Ureter (tissue), 1 donor: Measurements from ENCODE around the gene RAPGEF3. TPM values are rescaled to one million over a fixed set of nuclear protein-coding genes. Genes with fewer than 3 reads are reported as not detected.

ENCODE experiments used
- DNase-seq: peaks from one replicate; pipeline ENCODE4 v3.0.0-alpha.2; 2020; ENCODE audit warnings: low spot score
- total RNA-seq: library from RNA; stranded (reverse); gene quantifications from one replicate; pipeline ENCODE4 v1.2.4, GENCODE V29; 2023
- donor health status: DM: yes; HTN: yes; CAD: no.

RAPGEF3 gene
- total RNA-seq, 1 donor from 2014 or later = 83.4 TPM

DNA sequence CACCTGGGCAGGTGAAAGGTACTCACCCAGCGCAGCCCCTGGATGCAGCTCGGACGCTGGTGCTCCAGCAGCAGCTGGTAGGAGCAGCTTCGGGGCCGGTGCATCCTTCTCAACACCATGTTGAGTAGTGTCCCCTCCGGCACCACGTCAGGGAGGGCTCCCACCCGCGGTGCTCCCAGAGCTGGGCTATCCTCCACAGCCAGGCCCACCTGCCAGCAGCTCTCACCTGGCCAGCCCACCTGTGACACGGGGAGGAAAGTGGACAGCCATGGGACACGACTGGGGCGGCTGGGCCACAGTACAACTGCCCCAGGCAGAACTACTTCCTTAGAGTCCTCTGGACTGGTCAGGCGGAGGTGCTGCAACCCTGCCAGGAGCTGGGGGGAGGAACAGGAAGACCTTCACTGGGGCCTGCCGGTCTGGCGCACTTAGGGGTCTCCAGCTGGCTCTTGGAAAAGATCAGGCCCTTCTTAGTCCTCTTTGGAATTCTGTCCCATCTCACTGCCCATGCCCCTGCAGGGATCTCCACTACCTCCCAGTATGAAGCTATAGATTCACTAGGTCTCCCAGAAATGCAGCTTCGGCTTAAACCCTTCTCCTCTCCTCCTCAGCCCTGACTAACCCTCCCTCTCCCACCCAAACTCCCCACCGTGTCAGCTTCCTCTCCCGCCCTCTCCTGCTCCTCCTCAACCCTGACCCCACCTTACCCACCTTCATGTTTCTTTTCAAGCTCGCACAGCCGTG lies 668 bp downstream of the RAPGEF3 start:
- peak; percentile 50 for DNase-seq

DNA sequence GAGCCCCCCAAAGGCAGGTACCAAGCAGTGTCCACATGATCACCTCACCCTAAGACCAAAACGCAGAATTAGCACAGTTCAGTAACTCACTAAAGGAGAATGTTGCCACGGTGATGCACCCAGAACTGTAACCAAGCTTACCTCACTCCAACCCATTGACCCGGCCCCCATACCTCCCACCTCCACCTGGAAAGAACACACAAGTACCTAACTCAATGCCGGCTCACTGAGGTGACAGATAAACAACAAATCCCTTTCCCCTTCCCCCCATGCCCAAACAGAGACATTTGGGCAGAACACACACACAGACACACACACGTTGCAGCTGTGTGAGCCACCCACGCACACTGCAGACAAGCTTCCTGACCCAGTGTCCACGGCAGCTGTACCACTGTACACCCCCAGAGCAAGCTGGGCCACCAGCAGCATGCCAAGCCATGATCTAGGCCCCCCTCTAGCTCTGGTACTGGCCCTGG lies 1.3 kb downstream of the RAPGEF3 start:
- no peak for DNase-seq

DNA sequence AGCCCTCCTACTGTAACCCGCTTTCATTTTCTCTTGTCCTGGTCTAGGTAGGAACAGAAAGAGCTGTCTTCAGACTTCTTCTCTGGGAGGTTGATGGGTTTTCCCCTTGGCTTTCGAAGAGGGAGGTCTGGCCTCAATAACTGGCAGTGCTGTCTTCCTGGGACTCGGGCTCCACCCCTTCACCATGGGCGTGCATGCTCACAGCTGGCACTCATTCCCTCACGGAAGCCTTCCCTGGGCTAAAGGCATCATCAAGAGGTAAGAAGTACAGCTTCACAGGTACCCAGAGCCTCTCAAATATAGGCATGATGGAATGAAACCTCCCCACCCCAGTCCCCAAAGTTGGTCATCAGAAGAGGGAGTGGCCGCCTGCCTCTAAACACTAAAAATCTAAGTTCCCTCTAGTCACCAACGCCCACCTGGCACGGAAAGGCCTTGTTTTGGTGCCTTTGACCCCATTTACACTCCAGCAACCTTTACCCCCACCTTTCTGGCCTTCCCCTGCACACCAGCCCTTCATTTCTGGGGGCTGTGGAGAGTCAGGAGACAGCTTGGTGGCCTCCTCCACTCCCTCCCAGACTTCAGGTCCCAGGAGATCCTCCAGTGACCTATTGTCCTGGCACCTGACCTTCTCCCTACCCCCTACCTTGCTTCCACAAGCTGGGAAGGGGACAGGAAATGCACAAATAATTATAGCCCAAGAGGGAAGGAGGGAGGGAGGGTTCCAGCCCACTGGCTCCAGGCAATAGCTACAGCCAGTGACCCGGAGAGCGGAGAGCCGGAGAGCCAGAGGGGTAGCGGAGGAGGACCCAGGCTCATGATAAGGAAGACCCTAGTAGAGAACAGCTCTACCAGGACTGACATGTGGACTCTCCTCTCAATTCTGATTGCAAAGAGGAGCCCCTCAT lies 2.8 kb downstream of the RAPGEF3 start:
- no peak for DNase-seq

DNA sequence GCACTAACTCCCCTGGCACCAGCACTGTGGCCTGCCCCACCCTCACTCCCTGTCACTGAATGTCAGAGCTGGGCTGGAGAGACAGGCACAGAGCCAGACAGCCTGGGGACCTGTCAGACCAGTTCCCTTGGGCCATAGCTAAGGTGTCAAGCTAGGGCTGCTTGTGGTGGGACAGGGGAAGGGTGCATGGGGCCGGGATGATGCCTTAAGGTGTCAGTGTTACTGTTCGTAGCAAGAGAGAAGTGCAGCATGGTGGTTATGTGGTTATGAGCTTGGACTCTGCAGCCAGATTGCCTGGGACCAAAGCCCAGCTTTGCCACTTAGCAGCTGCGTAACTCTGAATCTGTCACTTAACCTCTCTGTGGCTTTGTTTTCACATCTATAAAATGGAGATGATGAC lies 3.8 kb downstream of the RAPGEF3 start:
- DNase-seq = peak; percentile 83

DNA sequence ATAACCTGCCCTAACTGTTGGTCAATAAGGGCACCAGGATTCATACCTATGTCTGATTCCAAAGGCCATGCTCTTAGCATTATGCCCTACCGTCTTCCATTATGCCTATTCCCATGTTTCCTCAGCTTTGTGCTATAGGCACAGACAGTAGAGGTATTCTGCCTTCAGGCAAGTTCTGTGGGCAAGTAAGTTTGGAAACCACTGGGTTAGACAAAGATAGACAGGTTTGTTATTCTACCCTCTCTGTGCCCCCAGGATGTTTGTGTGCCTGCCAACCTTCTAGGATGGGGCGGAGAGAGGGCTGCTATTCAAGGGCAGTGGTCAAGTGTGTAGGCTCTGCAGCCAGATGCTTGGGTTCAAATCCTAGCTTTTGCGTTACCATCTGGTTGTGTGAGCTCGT lies 4.6 kb downstream of the RAPGEF3 start:
- DNase-seq = no peak

DNA sequence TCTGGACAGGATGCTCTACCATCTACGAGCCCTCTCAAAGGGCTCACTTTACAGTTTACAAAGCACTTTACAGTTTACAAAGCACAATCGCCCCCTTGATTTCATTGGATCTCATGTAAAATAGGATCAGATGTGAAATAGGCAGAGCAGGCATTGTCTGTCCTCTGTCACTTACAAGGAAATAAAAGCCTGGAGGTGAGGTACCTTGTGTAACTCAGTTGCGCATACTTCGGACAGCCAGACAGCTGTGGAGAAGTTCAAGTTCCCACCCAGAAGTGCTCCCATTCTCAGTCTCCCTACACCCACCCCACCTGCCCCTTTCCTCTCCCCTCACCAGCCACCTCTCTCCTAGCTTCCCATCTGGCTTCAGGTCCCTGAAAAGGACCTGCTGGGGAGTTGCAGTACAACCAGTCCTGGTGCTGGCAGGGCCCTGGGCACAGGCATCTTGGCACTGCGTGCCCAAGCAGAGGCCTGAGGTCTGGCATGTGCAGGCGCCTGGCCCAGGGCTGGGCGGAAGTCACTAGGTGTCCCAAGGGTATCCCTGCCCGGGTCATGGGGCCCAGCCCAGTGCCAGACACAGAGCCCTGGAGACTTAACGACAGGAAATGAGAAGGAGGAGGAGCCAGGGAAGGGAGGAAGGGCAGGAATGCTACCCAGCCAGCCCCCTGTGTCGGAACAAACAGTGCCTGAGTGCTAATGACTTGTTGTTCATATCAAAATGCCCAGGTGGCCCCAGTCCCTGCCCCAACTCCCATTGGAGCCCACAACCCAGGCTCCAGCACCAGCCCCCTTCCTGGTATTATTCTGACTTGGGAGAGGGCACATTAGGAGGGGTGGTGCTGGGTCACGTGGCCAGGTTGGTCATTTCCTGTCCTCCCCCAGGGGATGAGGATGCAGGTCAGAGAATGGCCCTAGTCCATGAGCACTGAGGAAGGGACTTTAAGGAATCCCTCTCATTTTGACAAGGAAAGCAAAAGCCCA lies 5.4 kb downstream of the RAPGEF3 start:
- DNase-seq = peak; percentile 91

DNA sequence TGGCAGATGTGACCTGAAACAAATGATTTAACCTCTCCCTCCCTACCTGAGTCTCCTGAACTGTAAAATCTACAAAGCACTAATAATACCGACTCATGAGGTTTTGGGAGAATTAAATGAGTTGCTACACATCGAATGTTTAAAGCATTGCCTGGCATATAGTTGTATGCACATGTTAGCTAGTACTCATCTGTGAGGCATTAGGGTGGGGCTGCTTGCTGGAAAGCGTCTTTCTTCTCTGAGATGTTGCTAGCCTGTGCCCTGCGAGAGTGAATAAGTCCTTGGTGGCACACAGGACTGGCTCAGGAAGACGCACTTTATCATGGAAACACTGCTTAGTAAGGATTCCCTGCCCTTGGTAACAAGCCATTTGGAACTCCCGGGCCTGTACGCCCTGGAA lies 6.1 kb downstream of the RAPGEF3 start:
- DNase-seq = no peak

DNA sequence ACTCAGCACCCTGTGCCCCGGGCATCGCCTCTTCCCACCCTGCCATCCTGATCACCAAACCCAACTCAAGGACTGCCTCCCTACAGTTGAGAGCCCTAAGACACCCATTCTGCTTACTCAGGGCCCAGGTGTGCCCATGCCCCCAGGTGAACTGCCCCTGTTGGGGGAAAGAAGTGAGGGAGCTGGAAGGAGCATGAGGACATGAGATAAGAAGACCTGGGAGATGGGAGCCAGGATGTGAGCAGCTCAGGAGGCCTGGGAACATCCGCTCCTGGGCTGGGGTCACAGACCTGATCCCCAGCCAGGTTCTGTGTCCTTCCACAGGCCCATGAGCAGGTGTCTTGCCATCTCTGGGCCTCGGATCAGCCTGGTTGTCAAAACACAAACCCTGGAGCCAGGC lies 6.6 kb downstream of the RAPGEF3 start:
- no peak for DNase-seq

DNA sequence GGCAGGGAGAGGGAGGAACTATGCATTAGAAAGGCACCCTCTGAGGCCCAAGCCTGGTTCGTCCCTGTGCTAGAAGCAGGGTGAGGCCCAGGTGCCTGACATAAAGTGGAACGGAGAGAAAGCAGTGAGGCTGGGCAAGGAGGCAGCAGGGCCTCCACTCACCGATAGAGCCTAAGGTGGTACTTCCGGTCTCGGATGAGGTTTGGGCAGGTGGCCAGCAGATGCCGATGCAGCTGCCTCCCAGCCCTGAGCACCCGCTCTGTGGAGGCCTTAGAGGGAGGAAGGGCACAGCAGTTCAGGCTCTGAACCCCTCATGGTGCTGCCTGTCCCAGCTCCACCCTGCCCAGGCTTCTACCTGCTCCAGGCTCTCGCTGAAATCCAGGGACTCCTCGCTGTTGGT lies 7.1 kb downstream of the RAPGEF3 start:
- no peak for DNase-seq

DNA sequence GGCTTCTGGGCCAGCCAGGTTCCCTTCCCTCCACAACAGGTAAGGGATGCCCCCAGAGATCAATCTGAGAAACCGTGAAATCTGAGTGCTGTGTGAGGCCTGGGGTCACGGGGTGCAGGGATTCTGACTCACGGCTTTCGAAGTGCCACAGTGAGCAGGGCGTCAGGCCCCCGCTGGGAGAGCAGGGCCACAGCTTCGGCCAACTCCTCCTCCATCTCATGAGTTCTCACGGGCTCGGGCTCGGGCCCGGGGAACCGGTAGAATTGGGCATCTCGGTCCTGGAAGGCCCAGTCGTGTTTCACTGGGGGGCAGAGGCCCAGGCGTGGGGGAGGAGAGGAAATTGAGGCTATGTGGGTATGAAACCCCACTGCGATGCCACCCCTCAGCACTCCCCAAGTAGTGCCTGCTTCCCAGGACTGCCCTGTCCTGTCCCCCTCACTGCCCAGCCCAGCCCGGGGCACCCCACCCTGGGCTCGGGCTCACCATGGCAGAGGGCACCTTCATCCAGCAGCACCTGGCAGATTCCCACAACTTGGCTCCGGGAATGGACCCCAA lies 7.7 kb downstream of the RAPGEF3 start:
- no peak for DNase-seq

DNA sequence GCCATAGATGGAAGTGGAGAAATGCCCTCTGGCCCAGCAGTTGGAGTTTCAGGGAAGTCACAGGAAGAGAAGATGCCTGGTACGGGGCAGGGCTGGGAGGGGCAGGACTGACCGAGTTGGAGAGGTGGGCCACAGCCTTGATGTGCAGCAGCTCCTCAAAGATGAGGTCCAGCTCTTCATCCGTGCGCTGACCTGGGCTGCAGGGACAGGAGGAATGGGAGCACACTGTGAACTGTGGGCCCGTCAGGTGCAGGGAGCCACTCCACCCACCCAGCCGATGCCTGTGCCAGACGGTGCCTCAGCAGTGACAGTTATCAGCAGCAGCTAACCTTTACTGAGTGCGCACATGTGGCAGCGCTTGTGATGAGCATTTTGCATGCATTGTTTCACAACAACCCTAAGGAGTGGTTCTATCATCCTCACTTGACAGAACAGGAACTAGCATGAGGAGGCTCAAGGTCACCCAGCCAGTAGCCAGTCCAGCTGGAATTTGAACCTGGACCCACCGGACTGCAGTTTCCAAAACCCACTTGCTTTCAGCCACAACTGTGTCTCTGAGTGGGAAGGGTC lies 8.4 kb downstream of the RAPGEF3 start:
- DNase-seq = no peak

DNA sequence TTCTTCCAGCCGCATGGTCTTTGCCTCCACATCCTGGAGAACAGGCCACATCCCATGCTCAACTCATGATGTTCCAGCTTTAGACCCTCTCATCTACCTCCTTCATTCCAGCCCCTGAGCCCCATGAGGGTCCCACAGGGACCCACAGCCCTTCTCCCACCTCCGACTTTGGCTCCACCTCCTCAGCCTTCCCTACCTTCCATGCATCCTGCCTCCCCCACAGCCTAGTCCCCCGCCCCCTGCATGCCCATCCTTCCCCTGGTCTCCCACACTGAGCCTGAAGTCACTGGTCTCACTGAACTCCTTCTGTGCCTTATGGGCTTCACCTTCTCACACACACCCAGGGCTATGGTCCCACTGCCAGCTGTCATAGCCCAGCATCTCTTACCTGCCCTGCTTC lies 9.8 kb downstream of the RAPGEF3 start:
- no peak for DNase-seq

DNA sequence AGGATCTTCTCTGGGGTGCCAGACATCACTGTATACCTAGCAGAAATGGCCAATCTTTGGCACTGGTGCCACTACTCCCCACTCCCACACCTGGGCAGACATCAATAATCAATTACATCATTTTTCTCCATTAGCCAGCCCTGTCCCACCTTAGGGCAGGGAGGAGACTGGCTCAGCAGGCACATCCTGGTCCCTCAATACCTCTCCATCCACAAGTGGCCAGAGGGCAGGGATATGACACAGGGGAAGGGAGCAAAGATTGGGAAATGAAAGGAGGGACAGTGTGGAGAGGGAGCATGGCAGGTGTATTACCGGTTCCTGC lies 10.2 kb downstream of the RAPGEF3 start:
- DNase-seq = no peak

DNA sequence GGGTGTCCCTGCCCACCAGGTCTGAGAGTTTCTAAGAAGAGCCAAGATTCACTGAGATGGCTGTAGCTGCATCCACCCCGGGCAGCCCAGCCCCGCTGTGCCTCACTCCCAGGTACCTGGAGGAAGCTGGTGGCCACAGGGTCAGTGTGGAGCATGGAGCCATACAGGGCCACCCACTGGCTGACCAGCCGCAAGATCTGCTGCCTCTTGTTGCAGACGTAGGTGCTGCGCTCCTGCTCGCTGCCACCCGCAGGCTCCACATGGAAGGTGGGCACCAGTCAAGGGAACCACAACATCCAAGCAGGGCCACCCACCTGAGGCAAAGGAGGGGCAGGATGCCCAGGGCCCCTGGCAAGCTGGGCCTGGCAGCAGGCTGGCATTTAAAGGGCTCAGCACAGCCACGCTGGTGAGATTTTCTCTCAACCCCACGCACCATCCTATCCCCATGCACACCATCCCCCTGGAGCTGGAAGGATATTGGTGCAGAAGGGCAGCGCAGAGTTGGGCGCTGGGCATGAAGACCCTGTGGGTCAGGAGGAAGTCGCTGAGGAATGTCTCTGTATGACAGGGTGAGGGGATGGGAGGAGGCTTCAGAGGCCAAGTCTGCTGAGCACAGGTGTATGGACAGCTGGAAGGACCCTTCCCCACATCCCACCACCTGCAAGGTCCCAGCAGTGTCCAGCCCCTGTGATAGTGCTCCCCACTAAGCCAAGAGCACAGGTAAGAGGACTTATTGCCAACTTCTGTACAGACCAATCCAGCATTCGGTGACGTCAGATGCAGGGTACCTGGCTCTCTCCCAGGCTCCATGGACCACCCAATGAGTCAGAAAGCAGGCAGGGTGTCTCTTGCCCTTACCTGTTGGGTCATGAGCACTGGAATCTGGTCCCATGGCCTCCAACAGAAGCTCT lies 10.8 kb downstream of the RAPGEF3 start:
- no peak for DNase-seq

DNA sequence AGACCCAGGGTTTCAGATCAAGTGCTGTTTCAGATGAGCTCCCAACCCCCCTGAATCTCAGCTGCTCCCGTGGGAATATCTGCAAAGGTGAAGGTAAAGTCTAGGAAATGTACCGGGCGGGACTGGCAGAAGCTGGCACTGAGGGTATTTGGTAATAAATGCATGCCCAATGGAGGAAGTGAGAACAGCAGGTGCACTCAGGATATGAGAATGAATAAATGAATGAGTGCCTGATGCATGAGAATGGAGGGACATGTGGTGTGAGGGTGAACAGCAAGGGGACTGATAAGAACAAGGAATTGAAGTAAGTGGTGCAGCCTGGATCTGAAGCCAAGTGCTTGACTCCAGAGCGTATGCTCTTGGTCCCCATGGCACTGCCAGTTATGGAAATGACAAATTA lies 11.6 kb downstream of the RAPGEF3 start:
- DNase-seq = no peak

DNA sequence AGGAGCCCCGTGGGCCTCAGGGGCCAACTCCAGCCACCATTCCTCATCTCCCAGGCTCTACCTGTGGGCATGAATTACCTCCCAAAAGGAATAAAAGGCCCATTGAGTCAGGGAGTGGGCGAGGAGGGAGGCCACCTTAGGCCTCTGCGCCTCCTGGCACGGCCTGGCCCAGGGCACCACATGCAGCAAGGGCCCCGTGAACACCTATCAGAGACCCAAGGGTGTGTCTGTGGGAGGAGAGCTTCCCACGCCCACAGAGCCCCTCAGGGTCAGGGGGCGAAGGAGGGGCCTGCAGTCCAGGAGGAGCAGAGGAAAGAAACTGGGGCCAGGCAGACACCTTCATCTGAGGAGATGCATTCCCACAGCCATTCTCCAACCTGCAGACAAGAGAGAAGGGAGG lies 12.2 kb downstream of the RAPGEF3 start:
- no peak for DNase-seq

DNA sequence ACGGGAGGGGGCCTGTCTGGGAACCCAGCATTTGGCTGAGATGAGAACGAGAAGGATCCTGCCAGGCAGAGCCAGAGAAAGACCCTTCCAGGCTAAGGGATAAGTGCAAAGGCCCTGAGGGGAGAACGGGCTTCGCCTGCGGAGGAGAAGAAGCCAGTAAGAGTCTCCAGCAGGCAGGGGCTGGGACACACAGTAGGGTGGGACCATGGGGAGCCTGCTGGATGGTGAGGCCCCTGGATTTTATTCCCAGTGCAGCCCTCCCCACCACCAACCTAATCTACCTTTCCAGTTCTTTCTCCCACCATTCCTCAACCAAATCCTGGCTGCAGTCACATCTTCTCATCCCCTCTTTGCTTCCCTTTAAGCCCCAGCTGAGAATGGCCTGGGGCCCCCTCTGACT lies 12.6 kb downstream of the RAPGEF3 start:
- no peak for DNase-seq

DNA sequence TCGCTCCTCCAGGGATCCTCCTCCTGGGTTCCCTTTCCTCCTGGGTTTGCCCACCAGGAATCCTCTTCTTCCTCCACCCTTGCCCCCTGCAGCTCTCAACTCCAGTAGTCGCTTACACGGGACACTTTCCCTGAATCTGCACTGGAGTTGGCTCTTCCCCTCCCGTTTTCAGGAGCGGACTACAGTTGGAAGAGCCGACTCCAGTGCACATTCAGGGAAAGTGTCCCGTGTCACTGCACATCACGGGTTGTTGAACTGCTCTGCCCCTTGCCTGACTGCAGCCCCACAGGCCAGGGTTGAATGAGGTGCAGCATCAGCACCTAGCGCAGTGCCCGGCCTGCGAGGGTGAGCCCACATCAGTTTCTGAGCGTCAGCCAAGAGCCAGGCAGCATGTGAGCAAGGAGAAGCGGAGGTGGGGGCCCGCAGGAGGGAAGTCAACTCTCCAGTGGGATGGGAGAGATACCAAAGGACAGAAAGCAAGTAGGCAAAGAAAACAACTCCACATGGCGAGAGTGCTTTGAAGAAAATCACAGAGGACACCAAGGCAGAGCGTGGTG lies 13.1 kb downstream of the RAPGEF3 start:
- DNase-seq = no peak

DNA sequence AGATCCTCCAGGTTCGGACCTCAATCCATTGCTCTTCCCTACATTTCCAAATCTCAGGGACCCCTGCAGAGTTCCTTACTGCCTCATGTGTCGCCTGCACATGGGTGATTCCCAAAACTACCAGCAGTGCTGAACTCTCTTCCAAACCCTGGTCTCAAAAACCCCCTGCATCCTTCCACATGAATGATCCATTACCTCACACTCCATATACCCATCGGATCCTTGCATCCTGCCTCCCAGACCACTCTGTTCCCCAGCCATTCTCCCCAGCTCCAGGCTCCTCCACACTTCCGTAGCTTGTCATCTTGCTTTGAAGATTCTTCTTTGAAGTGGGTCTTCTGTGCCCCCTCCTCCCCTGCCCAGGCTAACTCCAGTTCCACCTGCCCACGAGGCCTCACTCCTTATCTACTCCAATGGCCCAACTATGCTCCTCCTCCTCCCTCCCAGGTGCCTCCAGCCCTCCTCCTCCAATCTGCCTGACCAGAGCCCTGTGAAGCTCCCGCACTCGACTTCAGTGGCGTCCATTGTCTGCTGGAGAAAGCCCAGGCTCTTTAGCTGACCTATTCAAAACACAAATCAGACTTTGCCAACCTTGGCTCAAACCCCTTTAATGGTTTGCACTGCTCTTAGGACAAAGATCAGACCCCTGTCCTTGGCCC lies 13.8 kb downstream of the RAPGEF3 start:
- DNase-seq = no peak
